ENCODE measurements around the gene CLNK. TPM values are rescaled to one million over a fixed set of nuclear protein-coding genes. Genes with fewer than 3 reads are reported as not detected.
A peak's percentile ranks its signal among the peaks of the same experiment; 100 is the strongest.

The CLNK gene
- total RNA-seq, 2 donors from 2014 or later, result not detected

DNA sequence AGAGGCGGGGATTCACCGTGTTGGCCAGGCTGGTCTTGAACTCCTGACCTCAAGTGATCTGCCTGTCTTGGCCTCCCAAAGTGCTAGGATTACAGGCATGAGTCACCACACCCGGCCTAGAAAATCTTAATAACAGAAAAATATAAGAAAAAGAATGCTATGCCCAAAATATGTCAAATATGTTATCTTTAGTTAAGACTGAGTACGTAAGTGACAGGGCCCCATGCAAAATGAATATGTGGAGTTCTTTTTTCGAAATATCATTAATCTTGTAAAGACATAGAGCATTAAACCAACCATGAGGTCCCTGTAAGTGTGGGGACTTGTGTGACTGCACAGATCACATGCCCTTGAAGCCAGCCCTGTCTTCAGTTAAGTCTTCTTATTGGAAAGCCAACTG, 218.4 kb downstream of the CLNK start:
- no peaks in the 10 kb centered on the region for H3K36me3 Mint-ChIP-seq (ENCODE audit: low read depth)
- Histone ChIP-seq H3K4me3 (ENCODE audit: low read length) (no peak overlapping the region), H3K36me3 (ENCODE audit: control insufficient read depth, insufficient read depth, low read length) (no peaks in the 10 kb centered on the region), H3K27ac (ENCODE audit: low read depth, low read length) (no peak overlapping the region), H3K9ac (ENCODE audit: extremely low read depth, low read length, poor library complexity, severe bottlenecking) (no peak overlapping the region), H3K9me3 (ENCODE audit: control insufficient read depth, low read length) (no peaks in the 10 kb centered on the region), H3K4me1 (ENCODE audit: control insufficient read depth, insufficient read depth, low read length) (no peaks in the 10 kb centered on the region), H3K27me3 (ENCODE audit: control insufficient read depth, insufficient read depth, low read length, poor library complexity, severe bottlenecking) (peaks cover 21% of the 10 kb centered on the region)
- H3K4me1 Mint-ChIP-seq, result peaks cover 7% of the 10 kb centered on the region
- H3K9me3 Mint-ChIP-seq, result no peaks in the 10 kb centered on the region
- TF ChIP-seq, protein P1, sequence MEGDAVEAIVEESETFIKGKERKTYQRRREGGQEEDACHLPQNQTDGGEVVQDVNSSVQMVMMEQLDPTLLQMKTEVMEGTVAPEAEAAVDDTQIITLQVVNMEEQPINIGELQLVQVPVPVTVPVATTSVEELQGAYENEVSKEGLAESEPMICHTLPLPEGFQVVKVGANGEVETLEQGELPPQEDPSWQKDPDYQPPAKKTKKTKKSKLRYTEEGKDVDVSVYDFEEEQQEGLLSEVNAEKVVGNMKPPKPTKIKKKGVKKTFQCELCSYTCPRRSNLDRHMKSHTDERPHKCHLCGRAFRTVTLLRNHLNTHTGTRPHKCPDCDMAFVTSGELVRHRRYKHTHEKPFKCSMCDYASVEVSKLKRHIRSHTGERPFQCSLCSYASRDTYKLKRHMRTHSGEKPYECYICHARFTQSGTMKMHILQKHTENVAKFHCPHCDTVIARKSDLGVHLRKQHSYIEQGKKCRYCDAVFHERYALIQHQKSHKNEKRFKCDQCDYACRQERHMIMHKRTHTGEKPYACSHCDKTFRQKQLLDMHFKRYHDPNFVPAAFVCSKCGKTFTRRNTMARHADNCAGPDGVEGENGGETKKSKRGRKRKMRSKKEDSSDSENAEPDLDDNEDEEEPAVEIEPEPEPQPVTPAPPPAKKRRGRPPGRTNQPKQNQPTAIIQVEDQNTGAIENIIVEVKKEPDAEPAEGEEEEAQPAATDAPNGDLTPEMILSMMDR (conservative IDR thresholded peaks at IDR 0.05), result no peak
- no peak for DNase-seq
- no peak overlapping the region for H3K27ac Mint-ChIP-seq
- no peak overlapping the region for H3K4me3 Mint-ChIP-seq
- peaks cover 44% of the 10 kb centered on the region for H3K27me3 Mint-ChIP-seq (ENCODE audit: insufficient read depth)
- WGBS, 2 experiments (ENCODE audit: insufficient coverage in 1 of 2, insufficient read length in 1 of 2), result 92 to 100% methylated on average over 2 to 4 of the region's 5 CpGs

DNA sequence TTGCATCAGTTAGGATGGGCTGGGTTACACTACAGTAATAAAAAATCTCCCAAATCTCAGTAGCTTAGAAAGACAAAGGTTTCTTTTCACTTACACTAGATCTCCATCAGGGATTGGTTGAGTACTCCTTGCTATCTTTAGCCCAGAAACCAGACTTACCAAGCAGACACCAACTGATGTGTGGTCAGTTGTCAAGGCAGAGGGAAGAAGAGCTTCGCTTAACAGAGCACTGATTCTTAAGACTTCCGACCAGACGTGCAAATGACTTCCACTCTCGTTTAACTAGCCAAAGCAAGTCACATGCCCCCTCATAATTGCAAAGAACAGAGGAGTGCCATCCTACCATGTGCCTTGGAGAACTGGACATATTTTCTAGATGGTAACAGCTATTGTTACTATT, 221.7 kb downstream of the CLNK start:
- no peak overlapping the region for H3K4me3 Mint-ChIP-seq
- H3K9me3 Mint-ChIP-seq, result no peaks in the 10 kb centered on the region
- no peaks in the 10 kb centered on the region for H3K9me3 ChIP-seq (ENCODE audit: control insufficient read depth, low read length)
- TF ChIP-seq, protein P1 (conservative IDR thresholded peaks at IDR 0.05), result no peak
- H3K36me3 Mint-ChIP-seq (ENCODE audit: low read depth), result no peaks in the 10 kb centered on the region
- H3K4me1 Mint-ChIP-seq, result peaks cover 12% of the 10 kb centered on the region
- H3K4me3 ChIP-seq (ENCODE audit: low read length), result no peak overlapping the region
- no peak overlapping the region for H3K9ac ChIP-seq (ENCODE audit: extremely low read depth, low read length, poor library complexity, severe bottlenecking)
- no peak for DNase-seq
- H3K27me3 Mint-ChIP-seq (ENCODE audit: insufficient read depth), result peaks cover 76% of the 10 kb centered on the region
- 90 to 100% methylated on average over 4 of the region's 4 CpGs for WGBS, 2 experiments (ENCODE audit: insufficient coverage in 1 of 2, insufficient read length in 1 of 2)
- H3K27ac ChIP-seq (ENCODE audit: low read depth, low read length), result no peak overlapping the region
- no peaks in the 10 kb centered on the region for H3K36me3 ChIP-seq (ENCODE audit: control insufficient read depth, insufficient read depth, low read length)
- no peaks in the 10 kb centered on the region for H3K4me1 ChIP-seq (ENCODE audit: control insufficient read depth, insufficient read depth, low read length)
- peaks cover 52% of the 10 kb centered on the region for H3K27me3 ChIP-seq (ENCODE audit: control insufficient read depth, insufficient read depth, low read length, poor library complexity, severe bottlenecking)
- H3K27ac Mint-ChIP-seq, result no peak overlapping the region

DNA sequence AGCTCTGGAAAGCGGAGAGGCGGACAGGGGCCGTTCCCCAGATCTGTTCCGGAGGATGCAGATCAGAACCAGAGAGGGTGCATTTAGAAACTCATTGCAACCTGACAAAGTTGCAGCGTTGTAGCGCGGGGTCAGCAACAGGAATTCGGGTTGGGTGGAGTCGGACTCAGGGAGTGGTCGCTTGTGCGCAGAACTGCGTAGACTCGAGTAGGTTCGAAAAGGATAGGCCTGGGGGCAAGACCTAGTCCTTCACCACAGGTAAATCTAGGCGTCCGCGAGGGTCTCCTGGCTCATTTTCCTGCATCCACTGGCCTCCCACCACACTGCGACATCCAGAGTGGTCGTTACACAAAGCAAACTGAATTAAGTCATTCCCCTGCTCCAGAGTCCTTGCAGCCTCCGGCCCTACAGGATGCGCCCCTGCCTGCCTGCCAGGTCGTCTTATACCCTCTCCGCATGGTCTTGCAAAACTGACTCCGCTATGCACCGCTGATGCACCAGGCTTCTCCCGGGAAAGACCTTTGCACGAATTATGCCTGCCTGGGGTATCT, 222.6 kb downstream of the CLNK start:
- Mint-ChIP-seq H3K36me3 (ENCODE audit: low read depth) (no peaks in the 10 kb centered on the region), H3K4me3 (peak overlapping the region; percentile 72), H3K27ac (no peak overlapping the region), H3K9me3 (no peaks in the 10 kb centered on the region), H3K27me3 (ENCODE audit: insufficient read depth) (peaks cover 80% of the 10 kb centered on the region), H3K4me1 (peaks cover 15% of the 10 kb centered on the region)
- Histone ChIP-seq H3K9me3 (ENCODE audit: control insufficient read depth, low read length) (no peaks in the 10 kb centered on the region), H3K27ac (ENCODE audit: low read depth, low read length) (no peak overlapping the region), H3K4me1 (ENCODE audit: control insufficient read depth, insufficient read depth, low read length) (no peaks in the 10 kb centered on the region), H3K36me3 (ENCODE audit: control insufficient read depth, insufficient read depth, low read length) (no peaks in the 10 kb centered on the region), H3K27me3 (ENCODE audit: control insufficient read depth, insufficient read depth, low read length, poor library complexity, severe bottlenecking) (peaks cover 58% of the 10 kb centered on the region), H3K9ac (ENCODE audit: extremely low read depth, low read length, poor library complexity, severe bottlenecking) (no peak overlapping the region), H3K4me3 (ENCODE audit: low read length) (peak overlapping the region; percentile 82)
- 80 to 88% methylated on average over 23 to 27 of the region's 27 CpGs for WGBS, 2 experiments (ENCODE audit: insufficient coverage in 1 of 2, insufficient read length in 1 of 2)
- TF ChIP-seq, protein P1 (conservative IDR thresholded peaks at IDR 0.05), result no peak
- peak; percentile 63 for DNase-seq
